DMS53 (cell line): ENCODE measurements around the gene FAM149A.

Experiments
- DNase-seq: peaks from one replicate; lab custom pipeline; 2025; lab: John Stamatoyannopoulos, UW

Gene FAM149A

GRCh38 chr4:186202490-186203140 lies 98.1 kb downstream of the FAM149A start:
- no peak for DNase-seq

DNA sequence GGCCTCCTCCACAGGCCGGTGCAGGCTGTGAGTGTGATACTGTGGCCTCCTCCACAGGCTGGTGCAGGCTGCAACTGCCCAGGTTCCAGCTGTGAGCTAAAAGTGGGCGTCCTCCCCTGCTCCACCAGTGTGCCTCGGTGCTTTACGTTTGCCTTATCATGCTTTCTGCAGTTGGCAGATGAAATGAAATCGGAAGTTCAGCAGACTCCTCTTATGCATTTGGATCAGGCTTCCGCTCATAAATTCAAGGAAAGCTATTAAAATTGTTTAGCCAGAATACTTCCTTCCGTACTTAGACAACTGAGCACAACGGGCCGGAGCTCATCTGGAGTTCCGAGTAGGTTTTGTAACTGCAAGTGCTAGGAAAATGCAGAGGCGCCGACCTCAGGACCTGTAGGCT lies 98.9 kb downstream of the FAM149A start:
- no peak for DNase-seq

- no peak for DNase-seq
These were observed 99.6 kb downstream of the FAM149A start for GRCh38 chr4:186204103-186204559.

DNA sequence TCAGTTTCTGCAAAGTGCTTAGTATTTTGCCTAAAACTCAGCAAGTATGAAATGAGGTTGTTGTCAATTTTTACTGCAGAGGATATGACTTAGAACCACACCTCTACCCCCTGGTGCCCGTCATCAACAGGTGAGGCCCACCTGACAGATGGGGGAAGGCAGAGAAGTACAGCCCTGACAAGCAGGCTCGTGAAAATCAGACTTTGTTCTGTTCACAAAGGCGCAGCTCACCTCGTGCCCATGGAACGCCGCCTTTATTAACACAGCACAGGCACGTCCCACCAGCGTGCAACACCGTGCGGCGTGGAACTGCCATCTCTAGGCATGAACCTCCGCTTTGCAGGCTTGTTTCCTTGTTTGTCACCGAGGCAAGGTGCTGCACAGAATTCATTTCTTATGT lies 100.2 kb downstream of the FAM149A start:
- DNase-seq = no peak

- DNase-seq = no peak
These were observed 100.7 kb downstream of the FAM149A start for GRCh38 chr4:186205156-186205555.

DNA sequence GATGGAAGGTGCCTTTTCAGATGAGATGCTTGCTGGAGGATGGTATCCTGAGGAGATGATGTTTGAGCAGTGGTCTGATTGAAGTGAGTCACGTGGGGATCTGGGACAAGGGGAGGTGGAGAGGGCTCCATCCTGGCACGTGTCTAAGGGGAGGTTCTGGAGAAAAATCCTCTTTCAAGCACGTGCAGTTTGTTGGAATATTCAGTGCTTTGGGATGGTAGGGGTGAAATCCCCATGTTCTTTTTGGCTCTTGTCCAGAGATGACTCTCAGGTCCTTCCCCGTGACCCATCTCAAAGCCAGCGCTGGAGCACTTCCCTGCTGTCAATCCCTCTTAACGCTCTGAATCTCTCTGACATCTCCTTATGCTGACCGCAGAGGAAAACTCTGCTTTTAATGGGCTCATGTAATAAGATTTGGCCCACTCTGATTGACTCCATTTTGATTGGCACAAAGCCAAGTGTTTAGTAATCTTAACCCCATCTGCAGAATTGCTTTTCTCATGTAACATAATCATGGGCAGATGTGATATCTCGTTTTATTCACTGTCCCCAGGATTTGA lies 112.0 kb downstream of the FAM149A start:
- DNase-seq = no peak

DNA sequence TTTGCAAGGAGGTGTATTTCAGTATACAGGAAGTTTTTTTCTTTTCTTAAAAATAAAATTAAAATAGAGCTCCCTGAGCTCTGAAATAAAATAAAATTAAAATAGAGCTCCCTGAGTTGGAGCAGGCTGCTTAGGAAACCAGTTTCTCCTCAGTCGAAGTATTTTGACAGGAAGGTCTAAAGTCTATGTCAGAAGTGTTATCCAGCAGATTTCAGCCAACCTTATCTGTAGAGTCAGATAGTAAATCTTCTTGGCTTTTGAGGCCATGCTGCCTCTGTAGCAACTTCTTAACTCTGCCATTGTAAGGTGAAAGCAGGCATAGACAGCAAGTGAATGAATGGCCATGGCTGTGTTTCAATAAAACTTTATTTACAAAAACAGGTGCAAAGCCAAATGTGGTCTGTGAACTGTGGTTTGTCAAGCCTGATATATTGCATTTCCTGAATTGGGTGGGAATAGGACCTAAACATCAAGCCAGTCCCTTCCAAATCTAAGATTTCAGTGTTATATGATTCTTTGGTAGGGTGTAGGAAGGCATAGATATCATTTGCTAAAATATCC lies 113.3 kb downstream of the FAM149A start:
- no peak for DNase-seq

DNA sequence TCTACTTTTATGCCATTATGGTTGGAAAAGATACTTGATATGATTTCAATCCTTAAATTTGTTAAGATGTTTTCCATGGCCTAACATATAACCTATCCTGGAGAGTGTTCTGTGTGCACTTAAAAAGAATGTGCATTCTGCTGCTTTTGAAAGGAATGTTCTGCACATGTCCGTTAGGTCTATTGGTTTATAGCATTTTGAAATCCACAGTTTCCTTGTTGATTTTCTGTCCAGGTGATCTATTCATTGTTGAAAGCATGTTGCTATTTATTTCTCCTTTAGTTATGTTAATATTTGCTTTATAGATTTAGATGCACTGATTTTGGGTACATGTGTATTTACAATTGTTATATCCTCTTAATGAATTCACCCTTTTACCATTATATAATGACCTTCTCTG lies 117.1 kb downstream of the FAM149A start:
- no peak for DNase-seq
